Umbilical cord (tissue), 2 donors: ENCODE measurements around the gene SALL1. TPM values are rescaled to one million over a fixed set of nuclear protein-coding genes. Genes with fewer than 3 reads are reported as not detected.

Source experiments
- DNase-seq: peaks from one replicate; pipeline ENCODE4 v3.0.0-alpha.2; 2015; ENCODE audit warnings: low spot score
- total RNA-seq: library from RNA; depleted of rRNA; stranded (reverse); fragments of >200 nt; gene quantifications from one replicate; pipeline ENCODE4 v1.2.3, GENCODE V29; 2014; ENCODE audit warnings: low replicate concordance; ENCODE audit not compliant: insufficient read depth

The SALL1 gene
- total RNA-seq, 1 donor from 2014 or later: 1.2 TPM

- no peak for DNase-seq
Measured at GRCh38 chr16:51111759-51112158, 39.3 kb downstream of the SALL1 start.

DNA sequence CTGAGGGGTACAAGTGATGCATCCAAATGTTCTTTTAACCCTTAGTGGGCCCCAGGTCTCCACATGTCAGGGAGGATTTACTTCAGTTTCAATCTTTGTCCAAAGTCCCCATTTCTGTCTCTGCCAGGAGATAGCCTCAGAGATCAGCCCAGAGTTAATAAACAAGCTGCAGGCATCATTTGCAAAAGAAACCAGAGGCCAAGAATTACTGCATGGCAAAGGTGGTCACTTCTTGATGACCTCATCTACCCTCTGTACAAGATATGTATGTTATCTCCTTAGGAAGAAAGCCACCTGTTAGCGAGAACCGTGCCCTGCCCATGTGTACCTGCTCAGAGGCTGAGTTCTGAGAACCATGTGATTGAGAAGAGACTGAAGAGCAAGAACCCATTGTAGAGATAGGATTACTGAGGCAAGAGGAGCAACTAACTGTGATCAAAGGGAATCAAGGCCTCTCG, 40.3 kb downstream of the SALL1 start:
- no peak for DNase-seq

DNA sequence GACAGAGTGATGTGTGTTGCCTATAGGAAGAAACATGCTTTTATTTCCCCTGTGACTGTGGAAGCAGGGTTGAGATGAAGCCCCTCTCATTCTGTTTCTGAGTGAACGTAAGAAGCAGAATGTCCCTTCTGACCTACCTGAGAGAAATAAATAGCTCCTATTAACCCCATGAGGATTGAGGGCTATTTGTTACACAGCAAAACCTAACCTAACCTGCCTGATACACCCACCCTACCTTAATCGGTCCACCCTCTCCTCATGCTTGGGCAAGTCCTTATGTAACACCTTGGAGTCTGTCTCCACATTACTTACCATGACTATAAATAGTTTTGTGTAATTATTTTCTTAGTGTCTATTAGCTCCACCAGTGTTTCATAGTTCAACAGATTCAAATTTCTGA, 41.9 kb downstream of the SALL1 start:
- DNase-seq: no peak

DNA sequence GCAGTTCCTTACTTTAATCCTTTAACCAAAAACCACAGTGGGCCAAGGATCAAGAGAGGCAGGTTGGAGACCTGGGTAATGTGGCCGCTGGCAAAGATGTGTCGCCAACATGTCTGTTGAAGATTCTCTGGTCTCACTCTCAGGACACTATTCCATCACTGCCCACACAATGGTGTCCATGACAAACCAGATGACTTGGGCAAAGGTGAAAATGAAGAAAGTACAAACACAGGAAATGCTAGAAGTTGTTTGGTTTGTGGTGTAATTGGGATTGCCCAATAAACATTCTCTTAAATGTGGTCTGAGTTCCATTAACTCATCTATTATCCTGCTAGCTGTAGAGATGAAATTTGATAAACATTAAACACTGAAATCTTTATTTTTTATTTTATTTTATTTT, 43.3 kb downstream of the SALL1 start:
- no peak for DNase-seq

DNA sequence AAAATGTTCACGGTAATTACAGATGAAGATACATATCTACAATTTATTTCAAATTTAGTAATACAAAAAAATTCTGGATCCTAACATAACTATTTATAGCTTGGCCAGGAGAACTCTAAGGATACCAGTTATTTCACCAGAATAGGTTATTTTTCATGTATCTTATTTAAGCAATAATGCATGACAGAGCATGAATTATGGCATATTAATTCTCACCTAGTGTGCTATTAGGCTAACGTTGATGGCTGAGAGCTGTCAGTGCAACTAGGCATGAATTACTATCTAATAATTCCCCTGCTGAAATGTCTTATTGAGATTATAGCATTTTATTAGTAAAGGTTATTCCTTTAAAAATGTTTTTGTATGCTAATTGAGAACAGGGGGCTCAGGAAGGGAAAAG, 44.5 kb downstream of the SALL1 start:
- DNase-seq: no peak

GRCh38 chr16:51103590-51103989, 47.5 kb downstream of the SALL1 start:
- DNase-seq: no peak

DNA sequence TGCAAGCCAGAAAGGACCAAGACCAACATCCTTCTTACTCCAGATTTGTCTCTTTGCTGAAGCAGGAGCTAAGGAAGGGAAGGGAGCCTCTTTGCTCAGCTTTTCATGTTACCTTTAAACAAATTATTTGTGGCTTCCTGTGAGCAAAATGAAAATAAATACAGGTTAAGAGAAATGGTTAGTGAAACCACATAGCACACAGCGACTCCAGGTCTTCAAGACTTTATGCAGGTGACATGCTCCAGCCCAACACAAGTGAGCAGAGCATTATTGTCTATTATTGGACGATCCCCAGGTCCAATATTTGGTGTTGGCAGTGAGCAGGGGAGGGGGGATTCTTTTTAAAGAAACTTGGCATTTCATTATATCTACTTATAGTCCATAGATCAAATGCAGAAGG, 53.3 kb downstream of the SALL1 start:
- DNase-seq: no peak

DNA sequence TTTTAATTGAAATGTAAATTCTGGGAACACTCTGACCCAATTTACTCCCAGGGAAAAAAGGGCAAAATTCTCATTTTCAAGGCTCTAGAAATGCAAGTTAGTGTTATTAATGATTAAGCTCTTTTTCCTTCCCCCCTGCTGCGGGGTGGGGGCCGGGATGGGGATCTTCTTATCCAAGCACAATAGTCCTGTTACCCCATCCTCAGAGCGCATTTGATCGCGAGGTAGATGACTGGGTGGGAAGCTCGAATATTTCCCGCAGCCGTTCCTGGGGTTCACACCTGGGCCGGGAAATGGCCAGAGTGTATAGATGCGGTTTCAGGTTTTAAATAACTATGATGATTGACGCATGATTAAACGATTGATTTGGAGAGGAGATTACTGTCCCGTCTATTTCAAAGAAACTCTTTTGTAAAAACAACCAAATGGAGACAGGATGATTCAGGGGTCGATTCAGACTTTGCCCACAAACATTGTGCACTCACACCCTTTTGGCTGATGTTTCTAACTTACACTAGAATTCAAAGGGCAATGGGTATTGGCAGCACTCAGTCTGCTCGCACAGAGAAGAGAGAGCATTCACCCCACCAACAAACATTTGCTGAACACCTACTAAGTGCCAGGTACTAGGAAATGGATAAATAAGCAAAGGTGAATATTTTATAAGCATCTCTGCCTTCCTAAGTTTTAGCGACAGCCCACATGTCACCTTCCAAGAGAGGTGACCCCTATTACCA, 55.0 kb downstream of the SALL1 start:
- no peak for DNase-seq

GRCh38 chr16:51095084-51095881, 55.8 kb downstream of the SALL1 start:
- no peak for DNase-seq

GRCh38 chr16:51093726-51094280, 57.3 kb downstream of the SALL1 start:
- no peak for DNase-seq
